Osteocyte (in vitro differentiated cells): ENCODE results near the gene BPIFB3. TPM values are rescaled to one million over a fixed set of nuclear protein-coding genes. Genes with fewer than 3 reads are reported as not detected.

Experiments used
- DNase-seq: peaks from one replicate; pipeline ENCODE4 v3.0.0; 2021; ENCODE audit warnings: mixed read lengths; ENCODE audit not compliant: unreplicated experiment; ENCODE audit errors: extremely low spot score
- H3K27ac Mint-ChIP-seq: one replicate; pipeline ENCODE4 v1.8.0; 2021; ENCODE audit warnings: mild to moderate bottlenecking, mixed read lengths; ENCODE audit not compliant: unreplicated experiment
- H3K27me3 Mint-ChIP-seq: one replicate; pipeline ENCODE4 v1.8.0; 2021; ENCODE audit warnings: mixed read lengths; ENCODE audit not compliant: unreplicated experiment
- H3K36me3 Mint-ChIP-seq: one replicate; pipeline ENCODE4 v1.8.0; 2021; ENCODE audit warnings: mixed read lengths; ENCODE audit not compliant: unreplicated experiment
- H3K4me1 Mint-ChIP-seq: one replicate; pipeline ENCODE4 v1.8.0; 2021; ENCODE audit warnings: mixed read lengths; ENCODE audit not compliant: unreplicated experiment
- H3K4me3 Mint-ChIP-seq: one replicate; pipeline ENCODE4 v1.8.0; 2021; ENCODE audit warnings: mild to moderate bottlenecking, moderate library complexity, mixed read lengths; ENCODE audit not compliant: unreplicated experiment
- H3K9me3 Mint-ChIP-seq: one replicate; pipeline ENCODE4 v1.8.0; 2021; ENCODE audit warnings: mixed read lengths; ENCODE audit not compliant: unreplicated experiment
- total RNA-seq: library from RNA; stranded (reverse); gene quantifications from 2 replicates; pipeline ENCODE4 v1.2.1, GENCODE V29; 2021
- TF ChIP-seq, protein P1 (sequence below): fragments of 200-600 bp; sonication (generic); IDR thresholded peaks from 2 replicates; pipeline ENCODE4 v1.5.0; 2021; ENCODE audit warnings: antibody characterized with exemption, mild to moderate bottlenecking, moderate library complexity

The BPIFB3 gene
- total RNA-seq, 1 donor from 2014 or later = not detected

DNA sequence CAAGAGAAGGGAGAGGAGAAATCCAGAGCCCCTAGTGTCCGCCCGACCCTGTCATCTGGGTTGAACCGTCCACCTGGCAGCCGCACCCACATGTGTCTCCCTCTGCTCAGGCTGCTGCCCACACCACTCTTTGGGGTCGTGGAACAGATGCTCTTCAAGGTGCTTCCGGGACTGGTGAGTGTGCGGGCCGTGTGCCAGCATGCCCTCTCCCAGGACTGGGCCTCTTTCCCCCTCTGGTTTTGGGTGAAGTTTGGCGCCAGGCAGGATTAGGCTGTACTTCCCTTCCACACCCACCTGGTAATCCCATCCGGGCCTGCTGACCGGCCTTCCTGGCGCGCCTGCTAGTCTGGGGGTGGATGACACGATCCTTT is 7.9 kb downstream of the BPIFB3 start:
- Mint-ChIP-seq H3K27ac (no peak overlapping the region), H3K9me3 (no peaks in the 10 kb centered on the region), H3K4me1 (no peaks in the 10 kb centered on the region), H3K36me3 (no peaks in the 10 kb centered on the region), H3K27me3 (peaks cover 7% of the 10 kb centered on the region), H3K4me3 (no peak overlapping the region)
- DNase-seq = no peak
- TF ChIP-seq, protein P1, sequence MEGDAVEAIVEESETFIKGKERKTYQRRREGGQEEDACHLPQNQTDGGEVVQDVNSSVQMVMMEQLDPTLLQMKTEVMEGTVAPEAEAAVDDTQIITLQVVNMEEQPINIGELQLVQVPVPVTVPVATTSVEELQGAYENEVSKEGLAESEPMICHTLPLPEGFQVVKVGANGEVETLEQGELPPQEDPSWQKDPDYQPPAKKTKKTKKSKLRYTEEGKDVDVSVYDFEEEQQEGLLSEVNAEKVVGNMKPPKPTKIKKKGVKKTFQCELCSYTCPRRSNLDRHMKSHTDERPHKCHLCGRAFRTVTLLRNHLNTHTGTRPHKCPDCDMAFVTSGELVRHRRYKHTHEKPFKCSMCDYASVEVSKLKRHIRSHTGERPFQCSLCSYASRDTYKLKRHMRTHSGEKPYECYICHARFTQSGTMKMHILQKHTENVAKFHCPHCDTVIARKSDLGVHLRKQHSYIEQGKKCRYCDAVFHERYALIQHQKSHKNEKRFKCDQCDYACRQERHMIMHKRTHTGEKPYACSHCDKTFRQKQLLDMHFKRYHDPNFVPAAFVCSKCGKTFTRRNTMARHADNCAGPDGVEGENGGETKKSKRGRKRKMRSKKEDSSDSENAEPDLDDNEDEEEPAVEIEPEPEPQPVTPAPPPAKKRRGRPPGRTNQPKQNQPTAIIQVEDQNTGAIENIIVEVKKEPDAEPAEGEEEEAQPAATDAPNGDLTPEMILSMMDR = no peak

DNA sequence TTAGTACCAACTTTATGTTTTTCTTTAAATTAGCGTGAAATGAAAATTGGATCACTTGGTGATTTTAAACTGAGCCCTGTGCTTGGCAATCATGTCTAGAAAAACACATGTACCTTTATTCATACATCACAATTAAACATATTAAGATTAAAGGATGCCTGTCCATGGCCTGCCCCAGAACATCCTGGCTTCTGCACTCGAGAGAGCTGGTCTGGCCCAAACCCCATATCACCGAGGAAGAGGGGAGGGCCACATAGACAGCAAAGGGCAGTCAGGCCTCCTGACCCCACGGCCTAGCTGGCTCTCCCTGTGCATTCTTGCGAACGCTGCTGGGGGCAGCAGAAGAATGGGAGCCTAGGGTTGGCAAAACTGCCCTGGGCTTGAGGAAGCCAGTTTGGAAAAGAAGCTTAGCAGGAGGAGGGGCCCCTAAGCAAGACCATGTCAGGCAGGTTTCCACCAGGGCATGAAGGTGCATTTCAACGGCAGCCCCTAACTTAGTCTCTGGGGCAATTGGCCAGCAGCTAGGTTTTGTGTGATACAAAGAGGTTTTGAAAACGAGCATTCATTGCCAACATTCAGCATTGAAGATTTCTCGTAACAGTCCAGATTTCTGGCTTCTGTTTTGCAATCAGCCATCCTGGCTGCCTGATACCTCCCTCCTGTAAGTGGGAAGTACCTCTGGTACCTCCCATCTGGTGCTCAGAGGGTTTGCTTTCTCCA is 8.6 kb downstream of the BPIFB3 start:
- Mint-ChIP-seq H3K36me3 (no peaks in the 10 kb centered on the region), H3K27ac (no peak overlapping the region), H3K4me1 (no peaks in the 10 kb centered on the region), H3K27me3 (peaks cover 12% of the 10 kb centered on the region), H3K4me3 (no peak overlapping the region), H3K9me3 (no peaks in the 10 kb centered on the region)
- TF ChIP-seq, protein P1 = no peak
- DNase-seq = no peak

DNA sequence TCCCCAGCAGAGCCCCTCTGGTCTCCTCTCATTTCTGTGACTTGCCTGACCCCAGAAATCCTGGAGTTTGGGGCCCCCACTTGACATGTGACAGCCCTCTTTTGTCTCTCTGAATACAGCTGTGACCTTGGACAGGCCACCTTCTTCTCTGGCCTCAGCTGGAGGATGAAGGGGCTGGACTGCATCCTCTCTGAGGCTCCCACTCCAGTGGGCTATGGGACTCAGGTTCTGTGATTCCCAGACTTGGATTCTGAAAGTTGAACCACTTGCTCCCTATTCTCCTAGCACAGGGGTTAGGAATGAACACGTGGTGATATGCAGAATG is 9.1 kb downstream of the BPIFB3 start:
- DNase-seq = no peak
- H3K4me1 Mint-ChIP-seq = no peaks in the 10 kb centered on the region
- H3K9me3 Mint-ChIP-seq = no peaks in the 10 kb centered on the region
- no peak overlapping the region for H3K27ac Mint-ChIP-seq
- H3K27me3 Mint-ChIP-seq = peaks cover 12% of the 10 kb centered on the region
- TF ChIP-seq, protein P1 = no peak
- H3K36me3 Mint-ChIP-seq = no peaks in the 10 kb centered on the region
- no peak overlapping the region for H3K4me3 Mint-ChIP-seq

DNA sequence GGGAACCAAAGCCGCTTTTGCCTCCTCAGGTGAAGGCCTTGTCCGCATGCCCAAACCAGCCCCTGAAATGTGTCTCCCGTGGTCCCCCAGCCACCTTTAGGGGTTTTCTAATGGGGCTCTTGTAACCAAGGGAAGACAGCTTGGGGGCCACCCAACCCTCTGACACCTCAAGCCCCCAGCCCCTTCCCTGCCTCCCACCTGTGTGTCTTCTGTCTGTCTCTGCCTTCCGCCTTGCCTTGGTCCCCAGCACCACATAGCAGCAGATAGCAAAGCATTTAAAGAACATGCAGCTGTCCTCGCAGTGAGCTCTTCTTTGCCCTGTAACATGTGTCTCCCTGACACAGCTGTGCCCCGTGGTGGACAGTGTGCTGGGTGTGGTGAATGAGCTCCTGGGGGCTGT is 9.6 kb downstream of the BPIFB3 start:
- Mint-ChIP-seq H3K36me3 (no peaks in the 10 kb centered on the region), H3K27ac (no peak overlapping the region), H3K4me3 (no peak overlapping the region), H3K27me3 (peaks cover 12% of the 10 kb centered on the region), H3K4me1 (no peaks in the 10 kb centered on the region), H3K9me3 (no peaks in the 10 kb centered on the region)
- no peak for DNase-seq
- TF ChIP-seq, protein P1 = no peak

DNA sequence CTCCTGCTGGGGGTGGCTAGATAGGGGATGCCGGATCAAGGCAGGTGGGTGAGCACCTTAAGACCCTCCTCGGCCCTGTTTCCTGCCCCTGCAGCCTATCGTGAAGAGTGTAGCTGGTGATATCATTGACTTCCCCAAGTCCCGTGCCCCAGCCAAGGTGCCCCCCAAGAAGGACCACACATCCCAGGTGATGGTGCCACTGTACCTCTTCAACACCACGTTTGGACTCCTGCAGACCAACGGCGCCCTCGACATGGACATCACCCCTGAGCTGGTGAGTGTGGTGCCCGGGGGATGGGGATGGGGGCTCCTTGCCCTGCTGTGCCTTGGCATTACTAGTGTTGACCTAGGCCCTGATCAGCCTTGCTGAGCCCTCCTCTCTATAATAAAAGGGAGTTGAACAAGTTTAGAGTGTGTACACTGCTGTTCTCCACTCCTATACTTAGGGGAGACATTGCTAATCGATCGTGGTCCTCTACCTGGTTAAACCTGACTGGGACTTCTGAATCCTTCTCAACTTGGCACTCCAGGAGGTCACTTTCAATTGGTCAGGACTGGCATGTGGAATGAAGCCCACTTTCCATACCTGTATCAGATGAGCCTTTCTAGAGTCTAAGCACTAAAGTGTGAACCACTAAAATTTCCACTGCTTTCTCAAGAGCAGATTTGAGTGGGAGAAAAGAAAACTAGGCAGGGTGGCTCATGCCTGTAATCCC is 11.0 kb downstream of the BPIFB3 start:
- no peak overlapping the region for H3K4me3 Mint-ChIP-seq
- H3K4me1 Mint-ChIP-seq = no peaks in the 10 kb centered on the region
- H3K27me3 Mint-ChIP-seq = peaks cover 9% of the 10 kb centered on the region
- no peak for DNase-seq
- TF ChIP-seq, protein P1 = no peak
- no peaks in the 10 kb centered on the region for H3K36me3 Mint-ChIP-seq
- H3K9me3 Mint-ChIP-seq = no peaks in the 10 kb centered on the region
- H3K27ac Mint-ChIP-seq = no peak overlapping the region
